NCI-H1694 (cell line): ENCODE measurements around the gene ALKBH7.

ENCODE experiments used
- DNase-seq: peaks from one replicate; lab custom pipeline; 2025; lab: John Stamatoyannopoulos, UW

The ALKBH7 gene

DNA sequence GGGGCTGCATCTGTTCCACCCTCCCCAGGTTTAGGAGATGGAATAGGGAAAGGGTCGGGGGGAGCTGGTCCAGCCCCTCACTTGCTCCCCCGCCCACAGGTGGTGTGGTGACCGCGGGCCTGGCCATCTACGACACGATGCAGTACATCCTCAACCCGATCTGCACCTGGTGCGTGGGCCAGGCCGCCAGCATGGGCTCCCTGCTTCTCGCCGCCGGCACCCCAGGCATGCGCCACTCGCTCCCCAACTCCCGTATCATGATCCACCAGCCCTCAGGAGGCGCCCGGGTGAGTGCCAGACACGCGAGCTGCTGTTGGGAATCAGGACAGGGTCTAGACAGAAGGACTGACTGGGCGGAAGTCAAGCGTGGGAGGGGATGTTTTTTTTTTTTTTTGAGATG lies 8.2 kb upstream of the ALKBH7 start:
- no peak for DNase-seq

DNA sequence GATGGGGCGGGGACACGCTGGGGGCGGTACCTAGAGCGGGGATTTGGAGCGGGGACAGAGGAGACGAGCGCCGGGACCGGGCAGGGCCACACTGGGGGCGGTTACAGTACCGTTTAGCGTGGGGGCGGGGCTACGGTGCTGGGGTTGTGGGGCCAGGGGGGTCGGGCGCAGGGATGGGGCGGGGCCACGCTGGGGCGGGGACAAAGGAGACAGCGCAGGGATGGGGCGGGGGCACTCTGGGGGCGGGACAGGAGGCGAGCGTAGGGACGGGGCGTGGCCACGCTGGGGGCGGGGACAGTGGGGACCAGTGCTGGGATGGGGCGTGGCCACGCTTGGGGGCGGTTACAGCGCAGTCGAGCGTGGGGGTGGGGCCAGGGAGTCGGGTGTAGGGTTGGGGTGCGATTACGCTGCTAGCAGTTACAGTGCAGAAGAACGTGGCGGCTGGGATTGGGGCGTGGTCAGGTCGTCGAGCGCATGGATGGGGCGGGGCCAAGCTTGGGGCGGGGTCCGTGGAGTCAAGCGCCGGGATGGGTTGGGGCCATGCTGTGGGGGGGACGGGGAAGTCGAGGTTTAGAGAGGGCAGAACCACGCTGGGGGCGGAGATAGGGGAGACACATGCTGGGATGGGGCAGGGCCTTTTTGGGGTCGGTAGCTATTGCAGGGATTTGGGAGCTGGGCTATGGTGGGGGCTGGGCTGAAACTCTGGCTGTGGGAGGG lies 660 bp downstream of the ALKBH7 start:
- peak; percentile 84 for DNase-seq

DNA sequence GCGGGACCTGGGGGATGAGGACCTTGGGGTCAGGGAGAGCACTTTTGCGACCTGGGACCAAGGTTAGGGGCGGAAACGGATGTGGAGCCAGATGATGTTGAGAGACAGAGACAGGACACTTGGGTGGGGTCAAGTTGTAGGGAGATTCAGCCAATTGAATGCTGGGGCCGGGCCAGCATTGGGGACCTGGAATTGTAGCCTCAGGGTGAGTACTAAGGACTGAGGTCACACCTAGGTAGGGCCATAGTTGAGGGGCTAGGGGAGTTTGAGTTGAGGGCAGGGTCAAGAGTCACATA lies 1.2 kb downstream of the ALKBH7 start:
- no peak for DNase-seq

DNA sequence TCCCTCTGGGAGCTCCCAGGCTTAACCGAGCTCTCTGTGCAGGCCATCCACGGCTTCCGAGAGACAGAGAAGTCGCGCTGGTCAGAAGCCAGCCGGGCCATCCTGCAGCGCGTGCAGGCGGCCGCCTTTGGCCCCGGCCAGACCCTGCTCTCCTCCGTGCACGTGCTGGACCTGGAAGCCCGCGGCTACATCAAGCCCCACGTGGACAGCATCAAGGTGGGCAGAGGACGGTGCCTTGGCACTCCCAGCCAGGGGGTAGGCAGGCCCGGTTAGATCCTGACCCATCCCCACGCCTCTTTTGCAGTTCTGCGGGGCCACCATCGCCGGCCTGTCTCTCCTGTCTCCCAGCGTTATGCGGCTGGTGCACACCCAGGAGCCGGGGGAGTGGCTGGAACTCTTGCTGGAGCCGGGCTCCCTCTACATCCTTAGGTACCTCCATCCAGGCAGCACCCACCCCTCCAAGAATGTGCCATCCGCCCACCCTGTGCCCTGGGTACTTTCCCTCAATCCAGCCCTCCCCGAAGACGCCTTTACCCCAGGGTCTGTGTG lies 1.6 kb downstream of the ALKBH7 start:
- DNase-seq, result no peak

DNA sequence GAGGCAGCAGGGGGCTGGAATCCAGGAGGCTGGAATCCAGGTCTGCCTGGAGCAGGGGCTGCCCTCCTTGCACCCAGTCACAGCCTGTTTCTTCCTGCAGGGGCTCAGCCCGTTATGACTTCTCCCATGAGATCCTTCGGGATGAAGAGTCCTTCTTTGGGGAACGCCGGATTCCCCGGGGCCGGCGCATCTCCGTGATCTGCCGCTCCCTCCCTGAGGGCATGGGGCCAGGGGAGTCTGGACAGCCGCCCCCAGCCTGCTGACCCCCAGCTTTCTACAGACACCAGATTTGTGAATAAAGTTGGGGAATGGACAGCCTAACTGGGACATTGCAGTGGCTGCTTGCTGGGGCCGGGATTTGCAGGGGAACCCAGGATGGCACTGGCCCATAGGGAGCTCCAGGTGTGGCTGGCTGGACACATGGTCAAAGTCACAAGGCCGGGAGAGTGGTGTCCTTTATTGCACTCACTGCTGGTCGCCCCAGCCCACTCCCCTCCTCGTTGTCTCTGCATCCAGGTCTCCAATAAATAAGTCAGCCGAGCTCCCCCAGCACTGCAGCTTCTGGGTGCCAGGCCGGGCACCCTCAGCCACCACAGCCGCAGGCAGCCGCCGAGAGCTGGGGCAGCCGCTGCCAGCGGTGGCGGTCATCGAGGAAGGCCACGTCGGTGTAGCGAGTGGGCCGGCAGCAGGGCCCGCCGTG lies 2.3 kb downstream of the ALKBH7 start:
- DNase-seq, result no peak

DNA sequence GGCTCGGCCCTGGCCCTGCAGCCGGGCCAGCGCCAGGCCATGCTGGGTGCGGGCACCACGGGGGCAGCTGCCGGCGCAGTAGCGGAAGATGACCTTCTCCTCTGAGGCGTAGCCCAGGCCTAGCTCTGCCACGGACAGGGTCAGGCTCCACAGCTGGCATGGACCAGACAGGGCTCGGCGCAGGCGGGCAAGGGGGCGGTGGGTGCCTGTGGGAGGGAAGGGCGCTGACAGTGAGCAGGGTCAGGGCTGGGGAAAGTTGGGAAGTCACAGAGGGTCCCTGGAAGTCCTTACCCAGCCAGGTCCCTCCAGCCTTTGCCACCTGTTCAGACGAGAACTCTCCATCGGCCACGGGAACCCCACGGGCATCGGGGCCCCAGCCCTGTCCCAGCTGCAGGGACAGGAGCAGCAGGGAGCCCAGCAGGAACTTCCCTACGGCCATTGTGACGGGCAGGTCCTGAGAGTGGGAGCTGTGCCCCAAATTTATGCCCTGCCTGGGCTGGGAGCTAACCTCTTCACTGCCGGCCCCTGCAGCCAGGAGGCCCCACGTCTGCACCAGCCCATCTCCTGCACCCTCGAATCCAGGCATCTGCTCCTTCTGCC lies 2.9 kb downstream of the ALKBH7 start, which contains the start of gene PSPN:
Gene PSPN, minus strand, starts transcription at position 523 of the 600 bp plus-strand sequence. Its CDS starts 84 bp downstream, at position 439.
- DNase-seq, result no peak

DNA sequence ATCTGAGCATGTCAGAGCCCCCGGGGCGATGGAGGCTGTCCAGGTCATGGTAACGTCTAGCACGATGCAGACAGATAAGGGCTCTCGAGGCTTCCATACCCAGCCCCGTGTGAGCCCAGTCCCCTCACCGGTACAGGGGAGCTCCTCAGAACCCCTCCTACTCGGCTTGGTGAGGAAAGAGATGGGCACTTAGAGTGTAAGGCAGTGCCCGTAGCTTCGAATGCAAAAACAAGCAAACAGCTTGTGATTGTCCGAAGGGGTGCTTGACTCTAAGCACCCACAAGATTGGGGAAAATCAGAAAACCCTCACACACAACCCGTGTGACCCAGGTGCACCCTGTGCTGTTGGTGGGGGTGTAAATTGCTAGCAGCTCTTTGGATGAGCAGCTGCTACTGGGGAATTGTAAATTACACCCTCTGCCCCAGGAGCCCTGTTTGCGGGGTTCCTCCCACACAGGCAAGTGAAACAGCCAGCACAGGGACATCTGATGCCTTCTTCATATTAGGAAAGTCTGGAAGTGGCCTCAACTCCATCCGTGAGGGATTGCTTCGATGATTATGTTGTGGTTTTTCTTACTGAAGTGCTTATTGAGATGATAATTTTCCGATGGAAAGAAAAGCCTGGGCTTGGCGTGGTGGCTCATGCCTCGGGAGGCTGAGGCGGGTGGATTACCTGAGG lies 4.1 kb downstream of the ALKBH7 start:
- no peak for DNase-seq

DNA sequence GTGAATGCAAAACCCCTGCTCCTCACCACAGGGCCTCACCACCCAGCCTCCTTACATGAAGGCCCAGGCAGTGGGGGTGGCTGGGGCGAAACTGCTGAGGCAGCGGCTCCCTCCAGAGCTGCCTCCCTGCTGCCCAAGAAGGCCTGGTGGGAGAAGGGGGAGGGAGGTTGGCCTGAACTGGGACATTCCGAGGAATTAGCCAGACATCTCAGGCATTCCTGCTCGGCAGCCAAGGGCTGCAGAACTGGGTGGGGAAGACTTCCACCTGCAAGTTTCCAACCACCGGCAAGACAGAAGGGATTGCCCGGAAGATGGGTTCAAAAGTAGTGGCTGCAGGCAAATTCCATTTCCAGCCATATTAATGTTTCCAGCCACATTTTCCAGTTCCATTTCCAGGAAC lies 5.4 kb downstream of the ALKBH7 start:
- DNase-seq, result no peak

DNA sequence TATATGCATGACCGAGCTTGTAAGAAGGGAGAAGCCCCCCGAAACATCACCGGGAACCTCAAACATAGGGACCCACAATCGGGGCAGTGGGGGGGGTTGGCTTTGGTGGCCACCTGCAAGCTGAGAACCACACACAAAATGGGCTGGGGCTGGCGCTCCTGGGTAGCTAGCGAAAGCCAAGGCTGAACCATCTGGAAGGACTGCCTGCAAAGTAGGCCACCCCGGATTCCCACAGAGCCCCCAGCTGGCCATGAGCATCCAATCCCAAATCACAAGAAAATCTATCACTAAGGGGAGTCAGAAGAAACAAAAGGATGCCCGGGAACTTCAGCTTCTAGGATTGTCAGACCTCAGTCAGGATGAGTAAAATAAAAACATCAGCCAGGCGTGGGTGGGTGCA lies 5.9 kb downstream of the ALKBH7 start:
- no peak for DNase-seq

DNA sequence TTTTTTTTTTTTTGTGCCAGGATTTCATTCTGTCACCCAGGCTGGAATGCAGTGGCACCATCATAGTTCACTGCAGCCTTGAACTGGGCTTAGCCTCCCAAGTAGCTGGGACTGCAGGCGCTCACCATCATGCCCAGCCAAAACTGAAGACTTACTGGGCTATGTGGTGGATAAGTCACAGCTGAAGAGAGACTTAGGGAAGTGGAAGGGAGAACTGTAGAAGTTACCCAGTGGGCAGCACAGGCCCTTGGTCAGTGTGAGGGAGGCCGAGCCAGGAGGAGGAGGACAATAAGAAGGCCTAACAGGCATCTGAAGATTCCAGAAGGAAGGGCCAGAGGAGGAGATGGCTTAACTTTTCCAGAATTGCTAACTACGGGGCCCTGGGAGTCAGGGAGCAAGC lies 7.2 kb downstream of the ALKBH7 start:
- DNase-seq, result no peak

DNA sequence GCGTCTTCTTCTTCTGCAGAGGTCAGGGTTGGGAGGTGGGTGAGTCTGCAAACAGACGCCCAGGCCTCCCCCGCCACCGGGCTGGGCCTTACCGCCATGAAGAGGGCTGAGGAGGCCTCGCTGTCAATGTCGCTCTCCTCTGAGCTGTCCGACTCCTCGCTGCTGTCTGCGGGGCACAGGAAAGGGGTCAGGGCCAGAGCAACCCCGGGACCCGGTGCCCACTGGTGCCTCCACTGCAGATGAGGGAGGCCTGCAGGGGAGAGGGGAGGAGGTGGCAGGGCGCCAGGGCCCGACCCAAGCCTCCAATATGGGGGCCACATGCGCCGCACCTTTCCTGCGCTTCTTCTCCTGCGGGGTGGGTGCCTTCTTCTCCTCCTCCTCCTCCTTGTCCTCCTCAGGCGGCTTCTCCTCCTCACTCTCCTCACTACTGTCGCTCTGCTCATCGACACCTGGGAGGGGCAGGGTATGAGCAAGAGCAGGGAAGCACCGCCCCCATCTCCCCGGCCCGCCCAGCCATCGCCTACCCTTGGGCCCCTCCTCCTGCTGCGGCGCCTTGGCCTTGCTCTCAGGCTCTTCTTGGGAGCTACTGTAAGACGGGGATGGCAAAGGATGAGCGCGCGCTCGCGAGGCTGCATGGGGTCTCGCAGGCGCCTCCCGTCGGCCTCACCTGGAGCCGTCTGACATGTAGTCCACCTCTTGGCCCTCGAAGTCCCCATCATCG lies 8.6 kb downstream of the ALKBH7 start:
- DNase-seq, result no peak

DNA sequence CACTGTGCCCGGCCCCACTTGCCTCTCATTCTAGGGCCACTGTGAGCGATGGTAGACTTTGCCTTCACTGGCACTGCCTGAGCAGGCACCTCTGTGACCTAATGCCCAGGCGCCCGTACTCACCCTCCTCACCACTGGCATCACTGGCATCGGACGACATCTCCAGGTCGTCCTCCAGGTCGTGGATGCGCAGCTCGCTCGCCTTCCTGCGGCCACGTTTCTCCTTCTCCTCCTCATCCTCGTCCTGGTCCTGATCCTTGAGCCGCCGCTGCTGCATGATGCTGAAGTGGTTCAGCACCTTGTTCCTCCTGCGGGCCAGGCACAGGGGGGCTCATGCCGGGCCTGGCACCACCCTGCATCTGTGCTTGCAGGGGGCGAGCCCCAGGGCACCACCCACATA lies 10.6 kb downstream of the ALKBH7 start:
- DNase-seq, result no peak

DNA sequence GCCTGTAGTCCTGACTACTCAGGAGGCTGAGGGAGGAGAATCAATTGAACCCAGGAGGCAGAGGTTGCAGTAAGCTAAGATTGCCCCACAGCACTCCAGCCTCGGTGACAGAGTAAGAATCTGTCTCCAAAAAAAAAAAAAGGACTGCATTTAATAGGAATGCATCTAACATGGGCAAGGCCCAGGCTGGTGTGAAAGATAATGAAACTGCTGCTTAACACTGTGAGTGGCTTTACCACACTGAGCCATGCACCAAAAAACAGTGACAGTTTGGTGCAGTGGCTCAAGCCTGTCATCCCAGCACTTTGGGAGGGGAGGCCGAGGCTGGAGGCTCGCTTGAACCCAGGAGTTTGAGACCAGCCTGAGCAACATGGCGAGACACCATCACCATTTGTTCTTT lies 11.8 kb downstream of the ALKBH7 start:
- DNase-seq, result no peak

DNA sequence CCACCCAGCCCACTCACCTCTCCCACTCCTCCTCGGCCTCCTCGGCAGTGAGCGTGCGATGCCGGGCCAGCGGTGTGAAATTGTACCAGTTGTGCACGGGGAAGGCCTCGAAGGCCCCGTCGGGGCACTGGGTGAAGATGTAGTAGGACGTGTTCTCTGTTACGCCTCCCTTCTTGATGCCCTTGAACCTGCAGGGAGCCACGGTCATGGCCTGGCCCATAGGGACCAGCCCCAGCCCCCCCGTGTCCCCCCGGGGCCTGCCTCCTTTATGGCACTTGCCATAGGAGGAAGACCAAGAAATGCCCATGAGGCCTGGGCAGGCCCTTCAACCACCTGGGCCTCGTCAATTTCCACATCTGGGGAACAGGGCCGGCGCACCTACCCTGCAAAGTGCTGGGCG lies 14.8 kb downstream of the ALKBH7 start:
- no peak for DNase-seq

DNA sequence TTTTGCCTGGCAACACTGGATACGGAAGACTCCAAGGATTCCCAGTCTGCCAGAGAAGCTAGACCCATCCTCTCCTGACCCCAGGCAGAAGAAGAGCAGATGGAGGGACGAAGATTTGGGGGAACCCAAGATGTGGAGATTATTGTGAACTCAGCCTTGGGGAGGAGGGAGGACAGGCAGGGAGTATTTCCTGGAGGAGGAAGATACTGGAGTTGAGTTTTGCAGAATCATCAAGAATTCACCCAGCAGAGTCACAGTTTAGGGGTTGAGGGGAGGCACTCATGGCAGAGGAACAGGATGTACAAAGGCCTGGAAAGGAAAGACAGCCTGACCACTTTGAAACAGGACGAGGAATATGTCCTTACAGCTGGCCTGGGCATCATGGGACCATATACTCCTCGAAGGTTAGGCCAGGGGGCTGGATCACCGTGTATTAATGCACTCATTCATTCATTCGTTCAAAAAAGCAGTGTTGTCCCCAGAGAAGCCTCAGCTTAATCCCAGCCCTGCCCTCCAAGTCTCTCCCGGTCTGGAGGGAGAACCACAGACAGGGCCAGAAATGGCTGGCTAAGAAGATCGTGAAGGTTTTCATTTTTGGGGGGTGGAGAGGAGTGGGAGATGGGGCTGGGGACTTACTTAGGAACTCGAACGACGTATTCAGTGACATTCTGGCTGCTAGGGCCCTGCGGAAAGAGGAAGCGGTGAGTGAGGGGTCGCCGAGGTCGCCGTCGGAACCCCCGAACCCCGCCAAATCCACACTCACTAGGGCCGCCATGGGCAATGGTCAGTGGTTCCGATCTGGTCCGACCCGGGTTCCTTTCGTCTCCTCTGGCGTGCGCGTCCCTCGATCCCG lies 19.9 kb downstream of the ALKBH7 start:
- no peak for DNase-seq

DNA sequence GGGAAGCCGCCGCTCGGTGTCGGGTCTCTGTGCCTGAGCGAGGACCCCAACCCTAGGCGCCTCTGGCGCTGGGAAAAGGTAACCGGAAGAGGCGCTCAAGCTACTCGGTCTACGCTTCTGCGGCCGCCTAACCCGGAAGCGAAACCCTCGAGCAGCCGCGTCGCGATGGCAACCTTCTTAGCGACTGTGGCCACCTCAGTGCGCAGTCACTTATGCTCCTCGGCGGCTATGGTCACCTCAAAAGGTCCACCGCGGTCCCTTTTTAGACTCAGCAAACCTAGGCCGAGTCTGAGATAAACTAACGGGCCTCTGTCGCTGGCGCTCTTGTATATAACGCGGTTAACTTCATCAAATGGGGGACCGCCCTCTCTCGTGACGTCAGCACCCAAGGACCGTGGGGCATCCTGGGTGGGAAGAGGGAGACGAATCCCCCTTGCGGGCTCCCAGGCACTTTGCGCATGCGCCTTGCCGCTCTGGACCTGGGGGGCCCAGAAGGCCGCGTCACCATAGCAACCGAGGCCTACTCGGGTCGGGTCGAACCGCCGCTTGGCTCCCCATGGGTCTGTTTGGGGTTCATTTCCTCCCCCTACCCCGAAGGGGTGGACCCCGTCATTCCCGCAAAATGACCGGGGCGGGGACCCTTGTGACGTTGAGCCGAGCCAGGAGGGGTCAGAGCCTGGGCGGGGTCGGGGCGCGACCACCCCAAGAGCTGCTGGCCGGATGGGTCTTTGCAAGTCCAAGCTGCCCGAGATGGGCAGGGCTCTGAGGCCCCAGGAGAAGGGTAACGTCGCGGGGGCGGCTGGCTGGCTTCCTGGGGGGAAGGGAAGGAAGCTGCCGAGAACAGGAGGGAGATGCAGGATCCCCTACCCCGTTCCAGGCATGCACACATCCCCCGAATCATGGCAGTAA lies 20.7 kb downstream of the ALKBH7 start, which contains the start of gene GTF2F1:
Gene GTF2F1, minus strand, starts transcription at position 91 of the 909 bp plus-strand sequence. CDS start 169 bp downstream, outside the sequence.
- peak; percentile 84 for DNase-seq

DNA sequence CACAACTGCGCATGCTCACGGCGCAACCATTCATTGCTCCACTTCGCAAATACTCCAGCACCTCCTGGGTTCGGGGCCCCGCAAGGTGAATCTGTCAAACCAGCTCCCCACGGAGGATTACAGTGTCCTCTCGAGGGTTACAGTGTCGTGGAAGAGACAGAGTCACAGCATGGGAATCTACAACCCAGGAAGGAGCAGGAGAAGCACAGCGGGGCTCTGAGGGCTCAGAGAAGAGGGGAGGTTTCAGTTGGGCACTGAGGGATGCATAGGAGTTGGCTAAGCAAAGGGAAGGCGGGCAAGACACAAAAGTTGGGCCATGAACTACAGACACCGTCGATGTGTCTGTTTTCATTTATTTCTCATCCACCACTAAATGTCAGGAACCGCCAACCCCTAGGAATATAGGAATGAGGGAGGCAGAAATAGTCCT lies 21.4 kb downstream of the ALKBH7 start:
- DNase-seq, result no peak

DNA sequence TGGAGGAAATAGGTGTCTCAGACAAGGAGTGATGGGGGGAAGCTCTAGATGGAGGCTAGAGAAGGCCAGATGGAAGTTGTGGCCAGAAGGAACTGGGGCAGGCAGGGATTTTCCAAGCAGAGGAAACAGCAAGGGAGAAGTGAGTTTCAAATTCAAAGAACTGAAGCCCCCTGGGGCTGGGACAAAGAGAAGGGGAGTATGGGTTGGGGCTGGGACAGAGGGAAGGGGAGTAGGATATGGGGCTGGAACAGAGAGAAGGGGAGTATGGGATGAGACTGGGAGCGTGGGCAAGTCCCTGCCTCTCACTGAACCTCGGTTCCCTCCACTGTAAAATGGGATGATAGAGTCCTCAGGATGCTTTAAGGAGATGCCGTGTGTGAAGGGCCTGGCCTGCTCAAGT lies 22.2 kb downstream of the ALKBH7 start:
- DNase-seq, result no peak

DNA sequence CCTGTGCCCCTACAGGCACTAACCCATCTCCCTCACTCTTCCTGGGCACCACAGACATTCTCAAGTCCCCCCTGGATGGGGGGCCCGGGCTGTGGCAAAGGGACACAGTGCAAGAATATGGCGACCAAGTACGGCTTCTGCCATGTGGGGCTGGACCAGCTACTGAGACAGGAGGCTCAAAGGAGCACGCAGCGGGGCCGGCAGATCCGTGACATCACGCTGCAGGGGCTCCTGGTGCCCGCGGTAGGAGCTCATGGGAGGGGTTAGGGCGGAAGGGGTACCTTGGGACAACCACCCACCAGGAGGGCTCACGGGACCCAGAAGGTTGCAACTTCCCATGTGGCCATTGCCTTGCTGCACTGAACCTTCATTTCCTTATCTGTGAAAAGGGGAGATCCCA lies 23.7 kb downstream of the ALKBH7 start:
- DNase-seq, result no peak
